ENCODE results near the gene NQO1.

NQO1 gene

DNA sequence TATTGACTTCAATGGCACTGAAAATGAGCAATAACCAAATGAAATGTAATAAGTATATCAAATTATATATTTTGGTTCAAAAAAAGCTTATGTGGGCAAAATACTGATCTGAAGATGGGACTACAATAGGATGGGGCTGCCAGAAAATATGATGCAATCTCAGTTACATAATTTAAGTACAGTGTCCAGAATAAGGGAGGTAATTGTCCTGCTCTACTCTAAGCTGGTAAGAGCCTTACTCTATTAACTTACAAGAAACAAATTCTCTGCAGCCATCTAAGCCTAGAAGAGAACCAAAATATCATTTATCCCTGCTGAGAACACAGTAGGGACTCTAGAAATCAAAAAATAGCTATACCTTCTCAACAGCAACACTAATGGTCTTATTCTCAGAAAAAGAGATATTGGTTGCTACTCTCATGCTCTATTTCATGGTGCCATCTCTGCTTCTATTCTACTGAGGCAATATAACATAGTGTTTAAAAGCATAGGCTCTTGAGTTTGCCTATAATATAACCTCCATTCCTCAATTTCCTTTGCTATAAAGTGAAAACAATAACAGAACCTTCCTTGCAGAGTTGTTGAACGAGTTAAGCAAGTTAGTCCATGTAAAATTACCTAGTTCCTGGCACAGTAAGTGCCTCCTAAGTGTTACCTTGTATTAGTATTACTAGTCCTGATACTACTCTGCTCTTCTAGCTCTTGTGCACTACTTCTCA is 19.9 kb downstream of the NQO1 start:
- no peak for DNase-seq

DNA sequence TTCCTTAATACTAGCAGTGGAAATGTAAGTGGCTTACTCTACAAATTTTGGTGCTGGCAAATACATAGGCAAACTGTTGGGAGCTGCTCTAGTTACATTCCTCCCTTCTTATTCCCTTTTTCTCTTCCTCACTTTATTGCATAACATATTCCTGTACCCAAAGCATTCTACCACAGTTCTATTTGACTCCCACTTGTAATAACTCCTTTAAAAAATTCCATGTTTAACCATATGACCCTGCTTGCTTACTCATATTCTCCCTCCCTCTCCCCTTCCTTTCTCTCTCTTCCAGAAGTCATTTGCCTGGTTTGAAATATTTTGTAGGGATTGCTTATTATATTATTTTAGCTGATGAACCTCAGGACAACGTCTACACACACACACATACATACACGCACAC is 22.7 kb downstream of the NQO1 start:
- no peak for DNase-seq

DNA sequence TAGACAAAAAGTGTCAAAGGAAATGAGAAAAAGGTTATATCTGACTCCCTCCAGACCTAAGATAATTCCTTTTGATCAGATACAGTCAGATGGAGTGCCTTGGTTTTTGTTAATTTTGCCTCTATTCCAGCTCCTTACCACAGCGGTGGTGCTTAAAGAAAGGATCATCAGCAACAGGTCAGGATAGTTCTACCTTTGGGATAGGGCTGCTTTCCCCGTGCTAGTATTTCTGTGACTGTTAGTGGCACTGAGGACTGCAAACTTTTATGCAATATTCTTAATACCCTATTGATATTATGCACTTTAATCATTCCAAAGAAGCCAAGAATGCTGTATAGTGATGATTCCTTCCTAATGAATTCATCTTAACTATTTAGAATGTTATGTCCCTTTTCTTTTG is 24.5 kb downstream of the NQO1 start:
- DNase-seq: no peak

DNA sequence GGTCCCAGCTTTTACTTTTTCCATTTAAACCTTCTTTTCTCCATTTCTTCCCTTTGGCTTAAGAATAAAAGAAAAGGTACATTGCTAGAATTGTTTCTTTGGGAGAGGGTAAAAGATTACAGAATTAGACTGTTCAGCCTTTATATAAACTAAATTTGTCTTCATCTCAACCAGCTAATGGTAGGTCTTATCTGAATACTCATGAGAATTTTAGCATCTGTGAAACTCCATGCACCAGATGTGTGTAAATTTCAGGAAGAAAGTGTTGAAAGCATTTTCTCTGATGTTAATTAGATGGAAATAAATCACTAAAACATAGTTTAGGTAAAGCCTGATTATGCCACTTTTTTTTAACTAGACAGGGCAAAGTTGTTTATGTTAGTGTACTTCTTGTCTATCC is 24.9 kb downstream of the NQO1 start:
- DNase-seq: no peak

DNA sequence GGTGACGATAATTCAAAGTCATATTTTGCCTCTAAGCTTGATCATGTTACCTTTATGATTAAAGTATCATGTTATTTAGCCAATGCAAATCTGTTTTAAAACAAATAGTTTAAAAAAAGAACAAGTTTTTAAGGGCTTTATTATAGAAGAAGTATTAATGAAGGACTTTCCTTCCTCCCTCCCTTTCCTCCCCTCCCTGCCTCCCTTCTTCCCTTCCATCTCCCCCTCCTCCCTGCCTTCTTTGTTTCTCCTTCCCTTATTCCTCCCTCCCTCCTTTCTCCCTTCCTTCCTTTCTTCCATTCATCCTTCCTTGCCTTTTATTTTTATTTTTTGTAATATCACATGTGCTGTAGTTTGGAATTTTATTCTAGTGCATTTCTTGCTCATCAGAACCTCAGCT is 26.4 kb downstream of the NQO1 start:
- no peak for DNase-seq

DNA sequence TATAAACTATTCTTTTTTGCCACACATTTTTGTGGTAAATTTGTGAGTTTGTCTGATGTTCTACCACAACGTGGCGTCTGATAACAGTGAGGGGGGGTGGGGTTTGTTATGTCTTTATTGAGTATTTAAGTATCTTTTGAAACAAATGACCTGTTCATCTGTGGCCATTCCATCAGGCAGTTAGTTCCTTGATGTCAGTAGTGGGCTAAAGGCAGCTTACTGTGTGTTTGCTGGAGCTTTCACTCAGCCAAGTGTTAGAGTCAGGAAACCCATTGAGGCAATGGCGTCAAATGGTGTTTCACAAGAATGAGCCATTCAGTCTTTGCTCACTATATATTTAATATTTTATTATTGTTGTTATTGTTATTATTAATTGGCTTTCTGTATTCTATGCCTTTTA is 28.0 kb downstream of the NQO1 start:
- no peak for DNase-seq

DNA sequence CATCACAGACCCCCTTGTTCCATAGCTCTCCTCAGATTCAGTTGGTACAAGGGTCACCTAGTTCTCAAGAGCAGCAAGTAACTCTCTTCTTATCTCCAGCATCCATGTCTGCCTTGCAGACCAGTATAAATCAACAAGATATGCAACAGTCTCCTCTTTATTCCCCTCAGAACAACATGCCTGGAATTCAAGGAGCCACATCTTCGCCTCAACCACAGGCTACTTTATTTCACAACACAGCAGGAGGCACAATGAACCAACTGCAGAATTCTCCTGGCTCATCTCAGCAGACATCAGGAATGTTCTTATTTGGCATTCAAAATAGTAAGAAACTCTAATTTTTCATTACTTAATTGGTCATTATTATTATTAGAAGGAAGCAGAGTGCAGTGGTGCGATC is 32.4 kb downstream of the NQO1 start:
- DNase-seq: no peak

DNA sequence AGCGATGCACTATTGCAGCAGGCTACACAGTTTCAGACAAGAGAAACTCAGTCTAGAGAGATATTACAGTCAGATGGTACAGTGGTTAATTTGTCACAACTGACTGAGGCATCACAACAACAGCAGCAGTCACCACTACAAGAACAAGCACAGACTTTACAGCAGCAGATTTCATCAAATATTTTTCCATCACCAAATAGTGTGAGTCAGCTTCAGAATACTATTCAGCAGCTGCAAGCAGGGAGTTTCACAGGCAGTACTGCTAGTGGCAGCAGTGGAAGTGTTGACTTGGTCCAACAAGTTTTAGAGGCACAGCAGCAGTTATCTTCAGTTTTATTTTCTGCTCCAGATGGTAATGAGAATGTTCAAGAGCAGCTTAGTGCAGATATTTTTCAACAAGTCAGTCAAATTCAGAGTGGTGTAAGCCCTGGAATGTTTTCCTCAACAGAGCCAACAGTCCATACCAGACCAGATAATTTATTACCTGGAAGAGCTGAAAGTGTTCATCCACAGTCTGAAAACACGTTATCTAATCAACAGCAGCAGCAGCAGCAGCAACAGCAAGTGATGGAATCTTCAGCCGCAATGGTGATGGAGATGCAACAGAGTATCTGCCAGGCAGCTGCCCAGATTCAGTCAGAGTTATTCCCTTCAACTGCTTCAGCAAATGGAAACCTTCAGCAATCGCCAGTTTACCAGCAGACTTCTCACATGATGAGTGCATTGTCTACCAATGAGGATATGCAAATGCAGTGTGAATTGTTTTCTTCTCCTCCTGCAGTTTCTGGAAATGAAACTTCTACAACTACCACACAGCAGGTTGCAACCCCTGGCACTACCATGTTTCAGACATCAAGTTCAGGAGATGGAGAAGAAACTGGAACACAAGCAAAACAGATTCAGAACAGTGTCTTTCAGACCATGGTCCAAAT is 34.1 kb downstream of the NQO1 start:
- DNase-seq: no peak

DNA sequence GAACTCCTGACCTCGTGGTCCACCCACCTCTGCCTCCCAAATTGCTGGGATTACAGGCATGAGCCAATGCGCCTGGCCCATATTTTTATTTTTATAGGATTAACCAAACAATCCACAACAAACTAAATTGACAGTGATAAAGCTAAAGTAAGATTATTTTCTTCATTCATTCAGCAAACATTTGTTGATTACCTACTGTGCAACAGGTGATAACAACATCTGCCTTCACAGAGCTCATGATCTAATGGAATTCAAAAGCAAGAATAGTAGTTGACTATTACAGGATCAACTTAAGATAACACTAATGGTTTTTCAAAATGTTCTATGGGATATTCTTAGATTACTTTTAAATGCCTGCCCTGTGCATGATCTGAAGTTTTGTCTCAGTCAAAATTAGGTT is 37.8 kb downstream of the NQO1 start:
- DNase-seq: no peak

DNA sequence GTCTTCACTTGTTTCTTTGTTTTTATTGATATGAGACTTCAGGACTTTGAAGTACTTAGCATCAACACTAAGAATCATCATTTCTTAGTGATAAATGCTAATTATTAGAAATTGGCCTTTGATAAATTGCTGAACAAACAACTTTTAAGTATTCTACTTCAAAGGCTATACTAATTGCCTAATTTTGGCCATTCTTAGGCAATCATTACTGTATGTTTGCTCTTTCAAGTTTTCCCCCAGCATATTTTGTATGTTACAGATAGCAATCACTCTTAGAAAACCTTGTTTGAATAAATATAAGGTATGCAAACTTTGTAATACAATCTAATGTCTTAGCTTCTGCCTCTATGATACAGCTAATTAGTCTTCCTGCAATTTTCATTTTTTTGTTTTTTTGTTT is 46.0 kb downstream of the NQO1 start:
- no peak for DNase-seq

DNA sequence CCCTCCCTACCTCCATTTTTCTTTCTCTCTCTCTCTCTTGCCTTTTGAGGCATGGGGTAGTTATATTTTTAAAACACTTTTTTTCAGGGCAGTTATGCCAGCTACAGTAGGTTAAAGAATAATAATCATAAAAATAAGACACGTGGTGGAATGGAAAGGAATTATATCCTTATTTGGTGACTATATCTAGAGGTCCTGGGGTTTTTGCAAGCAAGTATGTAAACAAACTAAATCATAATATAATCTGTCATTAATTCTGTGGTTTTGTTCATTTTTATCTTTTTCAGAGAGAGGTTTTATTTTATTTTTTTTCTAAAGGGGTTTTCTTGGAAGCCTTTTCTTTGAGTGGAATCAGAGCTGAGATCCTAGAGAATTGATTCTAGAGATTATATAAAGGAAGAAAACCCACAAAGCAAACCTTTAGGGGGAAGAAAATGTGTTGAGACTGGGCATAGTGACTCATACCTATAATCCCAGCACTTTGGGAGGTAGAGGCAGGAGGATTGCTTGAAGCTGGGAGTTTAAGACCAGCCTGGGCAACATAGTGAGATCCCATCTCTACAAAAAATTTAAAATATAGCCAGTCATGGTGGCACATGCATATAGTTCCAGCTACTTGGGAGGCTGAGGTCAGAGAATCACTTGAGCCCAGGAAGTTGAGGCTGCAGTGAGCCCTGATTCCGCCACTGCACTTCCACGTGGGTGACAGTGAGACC is 53.2 kb downstream of the NQO1 start:
- no peak for DNase-seq

DNA sequence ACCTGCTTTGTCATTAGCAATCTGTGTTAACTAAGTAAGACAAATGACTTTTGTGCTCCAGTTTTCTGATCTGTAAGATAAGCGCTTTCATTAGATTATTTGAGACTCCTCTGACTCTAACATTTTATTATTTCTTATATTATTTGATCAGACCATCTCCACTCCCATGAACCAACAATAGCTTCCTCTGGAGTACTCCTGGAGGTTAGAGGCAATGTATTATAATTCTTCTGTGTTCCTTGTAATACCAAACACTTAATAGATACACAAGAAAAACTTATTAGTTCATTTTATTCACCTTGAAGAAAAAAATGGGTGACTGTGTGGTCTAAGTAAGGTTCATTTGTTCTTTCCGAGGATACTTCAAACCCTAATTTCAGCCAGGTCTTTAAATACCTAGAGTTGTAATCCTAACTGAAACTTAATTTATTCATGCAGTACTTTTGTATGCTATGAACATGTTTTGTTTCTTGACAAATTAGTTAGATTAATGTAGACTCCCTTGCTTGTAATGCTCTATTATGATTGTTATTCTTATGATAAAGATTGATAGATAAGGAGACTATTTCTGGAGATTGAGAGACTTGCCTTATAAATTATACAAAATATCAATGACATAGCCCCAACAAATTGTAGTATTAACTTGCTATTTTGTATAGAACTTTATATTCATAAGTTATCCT is 53.9 kb downstream of the NQO1 start:
- DNase-seq: no peak

DNA sequence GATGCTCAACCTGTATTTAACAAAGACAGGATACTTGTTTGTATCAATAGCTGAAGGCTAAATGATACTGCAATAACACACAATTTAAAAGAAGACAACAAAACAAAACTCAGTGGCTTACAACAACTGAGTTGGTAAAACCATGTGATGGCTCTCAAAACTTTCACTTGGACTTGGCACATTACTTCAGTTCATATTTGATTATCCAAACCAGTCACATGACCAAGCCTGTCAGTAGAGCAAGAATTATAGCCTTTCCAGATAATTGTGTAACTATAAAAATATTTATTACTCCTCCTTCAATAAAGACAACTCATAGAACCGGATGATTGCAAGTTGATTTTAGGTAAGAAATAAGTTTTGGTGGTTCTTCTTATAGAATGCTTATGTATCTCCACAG is 56.8 kb downstream of the NQO1 start:
- DNase-seq: no peak

DNA sequence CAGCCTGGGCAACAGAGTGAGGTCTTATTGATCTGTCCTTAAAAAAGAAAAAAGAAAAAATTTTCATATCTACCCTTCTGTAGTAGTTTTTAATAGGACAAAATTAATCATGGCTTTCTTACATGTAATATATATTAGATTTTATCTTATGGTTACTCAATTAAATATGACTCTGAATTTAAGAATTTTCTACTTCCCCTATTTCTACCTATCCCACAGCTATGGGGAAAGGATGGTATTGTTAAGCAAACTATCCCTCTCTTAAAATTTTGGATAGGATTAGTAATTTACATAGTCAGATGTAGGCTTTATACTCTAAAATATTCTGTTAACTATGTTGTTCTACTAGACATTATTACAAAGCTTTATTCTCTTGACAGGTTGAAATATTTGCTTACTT is 62.5 kb downstream of the NQO1 start:
- DNase-seq: peak in 1 of 2 donors; percentile 39

DNA sequence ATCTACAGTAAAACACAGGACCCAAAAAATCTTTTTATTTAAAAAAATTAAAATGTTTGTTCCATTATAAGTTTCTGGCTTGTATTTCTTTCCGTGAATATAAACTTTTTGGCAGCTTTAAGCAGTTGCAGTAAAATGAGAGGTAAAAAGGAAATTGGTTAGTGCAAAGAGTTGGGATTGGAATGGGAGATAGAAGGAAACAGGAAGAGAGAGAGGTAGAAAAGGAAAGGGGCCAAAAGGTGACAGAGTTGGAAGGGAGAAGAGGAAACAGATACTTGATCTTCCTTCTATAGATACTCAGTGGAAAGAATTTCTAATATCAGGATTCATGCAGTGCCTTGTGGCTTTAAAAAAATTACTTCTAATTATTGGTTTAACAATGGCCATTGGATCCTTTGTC is 63.5 kb downstream of the NQO1 start:
- DNase-seq: no peak

DNA sequence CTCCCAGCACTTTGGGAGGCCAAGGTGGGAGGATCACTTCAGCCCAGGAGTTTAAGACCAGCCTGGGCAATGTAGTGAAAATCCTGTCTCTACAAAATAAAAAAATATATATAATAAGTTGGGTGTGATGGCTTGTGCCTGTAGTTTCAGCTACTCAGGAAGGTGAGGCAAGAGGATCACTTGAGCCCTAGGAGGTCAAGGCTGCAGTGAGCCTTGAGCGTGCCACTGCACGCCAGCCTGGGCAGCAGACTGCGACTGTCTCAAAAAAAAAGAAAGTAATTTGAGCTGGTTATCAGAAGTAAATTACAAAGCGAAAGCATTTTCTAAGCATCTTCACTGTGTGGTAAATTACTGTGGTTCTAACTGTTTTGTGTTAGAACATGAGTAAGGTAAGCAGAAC is 66.2 kb downstream of the NQO1 start:
- DNase-seq: no peak

Data from inflammatory macrophage treated with lipopolysaccharide for 1 hour (primary cell).